DMS53 treated with DMSO at 0.1 percent for 48 hours (cell line): Measurements from ENCODE around the gene CXADR.

Experiments
- DNase-seq: peaks from one replicate; lab custom pipeline; 2025; ENCODE audit not compliant: unreplicated experiment; lab: John Stamatoyannopoulos, UW

CXADR gene

GRCh38 chr21:17539323-17539722 lies 26.5 kb downstream of the CXADR start:
- no peak for DNase-seq

GRCh38 chr21:17539743-17540341 lies 27.0 kb downstream of the CXADR start:
- no peak for DNase-seq

GRCh38 chr21:17540530-17540929 lies 27.7 kb downstream of the CXADR start:
- no peak for DNase-seq

- DNase-seq = peak; percentile 57
Measured at GRCh38 chr21:17542371-17543011, 29.6 kb downstream of the CXADR start.

- no peak for DNase-seq
Measured at GRCh38 chr21:17545007-17545406, 32.2 kb downstream of the CXADR start.

- DNase-seq = no peak
Measured at GRCh38 chr21:17548262-17548661, 35.4 kb downstream of the CXADR start.

GRCh38 chr21:17550671-17551308 lies 37.9 kb downstream of the CXADR start:
- no peak for DNase-seq

GRCh38 chr21:17552410-17552809 lies 39.6 kb downstream of the CXADR start:
- DNase-seq = no peak

- DNase-seq = no peak
Measured at GRCh38 chr21:17554120-17554519, 41.3 kb downstream of the CXADR start.

GRCh38 chr21:17554679-17555465 lies 42.0 kb downstream of the CXADR start:
- no peak for DNase-seq

- no peak for DNase-seq
Measured at GRCh38 chr21:17560377-17561025, 47.7 kb downstream of the CXADR start.

- DNase-seq = no peak
Measured at GRCh38 chr21:17570786-17571185, 57.9 kb downstream of the CXADR start.

GRCh38 chr21:17572431-17572830 lies 59.6 kb downstream of the CXADR start:
- no peak for DNase-seq

- no peak for DNase-seq
Measured at GRCh38 chr21:17575076-17575475, 62.2 kb downstream of the CXADR start.

GRCh38 chr21:17576080-17576835 lies 63.4 kb downstream of the CXADR start:
- no peak for DNase-seq

- DNase-seq = no peak
Measured at GRCh38 chr21:17577701-17578100, 64.9 kb downstream of the CXADR start.

- DNase-seq = peak; percentile 2
Measured at GRCh38 chr21:17578162-17578561, 65.3 kb downstream of the CXADR start.

- no peak for DNase-seq
Measured at GRCh38 chr21:17578876-17579275, 66.0 kb downstream of the CXADR start.

- no peak for DNase-seq
Measured at GRCh38 chr21:17580319-17580718, 67.5 kb downstream of the CXADR start.

- no peak for DNase-seq
Measured at GRCh38 chr21:17583898-17584297, 71.1 kb downstream of the CXADR start.
